ENCODE measurements around the gene SULT4A1. TPM values are rescaled to one million over a fixed set of nuclear protein-coding genes. Genes with fewer than 3 reads are reported as not detected.

Gene SULT4A1
- total RNA-seq, 2 donors from 2014 or later: not detected

- no peak overlapping the region for H3K4me3 ChIP-seq
- no peaks in the 10 kb centered on the region for H3K27me3 ChIP-seq (replicated peaks; ENCODE audit: insufficient read depth)
- H3K4me1 ChIP-seq (ENCODE audit: control insufficient read depth in 1 of 2, low read depth in 2 of 2): peaks cover 0 to 12% of the 10 kb centered on the region in 2 donors
- H3K36me3 ChIP-seq: no peaks in the 10 kb centered on the region
- ATAC-seq (ENCODE audit: insufficient number of reproducible peaks, low FRiP score, low read depth) (no peak), DNase-seq (ENCODE audit: low spot score) (no peak)
- no peak for TF ChIP-seq CTCF (IDR thresholded peaks at IDR 0.05)
- H3K9me3 ChIP-seq: no peaks in the 10 kb centered on the region
- no peak overlapping the region for H3K27ac ChIP-seq
These were observed 35.1 kb downstream of the SULT4A1 start for GRCh38 chr22:43827003-43827735.

- DNase-seq (ENCODE audit: low spot score) (no peak), ATAC-seq (ENCODE audit: insufficient number of reproducible peaks, low FRiP score, low read depth) (no peak)
- Histone ChIP-seq H3K4me1 (ENCODE audit: control insufficient read depth in 1 of 2, low read depth in 2 of 2) (peaks cover 0 to 12% of the 10 kb centered on the region in 2 donors), H3K36me3 (no peaks in the 10 kb centered on the region), H3K4me3 (no peak overlapping the region), H3K27ac (no peak overlapping the region), H3K9me3 (no peaks in the 10 kb centered on the region), H3K27me3 (replicated peaks; ENCODE audit: insufficient read depth) (no peaks in the 10 kb centered on the region)
- no peak for TF ChIP-seq CTCF (IDR thresholded peaks at IDR 0.05)
These were observed 35.9 kb downstream of the SULT4A1 start for GRCh38 chr22:43826142-43827002.

- no peaks in the 10 kb centered on the region for H3K27me3 ChIP-seq (replicated peaks; ENCODE audit: insufficient read depth)
- DNase-seq (ENCODE audit: low spot score): no peak
- no peak overlapping the region for H3K4me3 ChIP-seq
- TF ChIP-seq CTCF (IDR thresholded peaks at IDR 0.05): no peak
- no peak for ATAC-seq (ENCODE audit: insufficient number of reproducible peaks, low FRiP score, low read depth)
- H3K9me3 ChIP-seq: no peaks in the 10 kb centered on the region
- H3K36me3 ChIP-seq: no peaks in the 10 kb centered on the region
- peaks cover 0 to 12% of the 10 kb centered on the region in 2 donors for H3K4me1 ChIP-seq (ENCODE audit: control insufficient read depth in 1 of 2, low read depth in 2 of 2)
- H3K27ac ChIP-seq: no peak overlapping the region
These were observed 36.7 kb downstream of the SULT4A1 start for GRCh38 chr22:43825651-43826050.

- Histone ChIP-seq H3K27me3 (replicated peaks; ENCODE audit: insufficient read depth) (no peaks in the 10 kb centered on the region), H3K4me1 (ENCODE audit: control insufficient read depth in 1 of 2, low read depth in 2 of 2) (peaks cover 0 to 12% of the 10 kb centered on the region in 2 donors), H3K27ac (no peak overlapping the region), H3K36me3 (no peaks in the 10 kb centered on the region), H3K9me3 (no peaks in the 10 kb centered on the region), H3K4me3 (no peak overlapping the region)
- no peak for ATAC-seq (ENCODE audit: insufficient number of reproducible peaks, low FRiP score, low read depth)
- DNase-seq (ENCODE audit: low spot score): no peak
- TF ChIP-seq CTCF (IDR thresholded peaks at IDR 0.05): no peak
These were observed 37.4 kb downstream of the SULT4A1 start for GRCh38 chr22:43824724-43825420.
